Upper lobe of left lung (tissue), 6 donors: ENCODE measurements around the gene PARVA. TPM values are rescaled to one million over a fixed set of nuclear protein-coding genes. Genes with fewer than 3 reads are reported as not detected.
A peak's percentile ranks its signal among the peaks of the same experiment; 100 is the strongest.

Experiments used
- ATAC-seq, 2 donors: fragments of 200-7000 bp; cut with Tn5 transposase; one replicate each; pipeline ENCODE4 v1.9.1; 2022; ENCODE audit warnings: mild to moderate bottlenecking in 2 of 2, moderate library complexity in 2 of 2; ENCODE audit not compliant: low FRiP score in 2 of 2
- DNase-seq, 2 donors: peaks; one replicate each; pipeline ENCODE4 v3.0.0-alpha.2; 2019 to 2020
- H3K27ac ChIP-seq, 4 donors: fragments of 200-600 bp; sonication (generic); one replicate each; pipeline ENCODE4 v1.5.1; 2016 to 2019
- H3K27me3 ChIP-seq, 4 donors: fragments of 200-600 bp; sonication (generic); one replicate each; pipeline ENCODE4 v1.5.1; 2017 to 2019
- H3K36me3 ChIP-seq, 4 donors: fragments of 200-600 bp; sonication (generic); one replicate each; pipeline ENCODE4 v1.5.1; 2016 to 2019
- H3K4me1 ChIP-seq, 4 donors: fragments of 200-600 bp; sonication (generic); one replicate each; pipeline ENCODE4 v1.5.1; 2018 to 2019
- H3K4me3 ChIP-seq, 4 donors: fragments of 200-600 bp; sonication (generic); one replicate each; pipeline ENCODE4 v1.5.1; 2017 to 2019; ENCODE audit warnings: mild to moderate bottlenecking in 2 of 4, moderate library complexity in 1 of 4
- H3K9me3 ChIP-seq, 4 donors: fragments of 200-600 bp; sonication (generic); one replicate each; pipeline ENCODE4 v1.5.1; 2018 to 2019
- CTCF ChIP-seq, 6 experiments: fragments of 450-650 bp in 4 of 6; fragments of 200-600 bp in 2 of 6; sonication (generic) in 2 of 6; IDR thresholded peaks; one replicate each; pipeline ENCODE4 v1.5.1; 2016 to 2019; ENCODE audit warnings: antibody characterized with exemption in 6 of 6
- EP300 ChIP-seq, 4 donors: sonication (generic); formaldehyde crosslinking; IDR thresholded peaks; one replicate each; pipeline ENCODE4 v1.5.1; 2017; ENCODE audit warnings: antibody characterized with exemption in 4 of 4, control low read depth in 2 of 4
- POLR2A ChIP-seq, 4 donors: fragments of 450-650 bp; IDR thresholded peaks; one replicate each; pipeline ENCODE4 v1.5.1; 2016 to 2017; ENCODE audit warnings: antibody characterized with exemption in 4 of 4, mild to moderate bottlenecking in 2 of 4
- POLR2AphosphoS5 ChIP-seq, 2 donors: sonication (generic); formaldehyde crosslinking; IDR thresholded peaks; one replicate each; pipeline ENCODE4 v1.5.1; 2017; ENCODE audit warnings: antibody characterized with exemption in 2 of 2
- WGBS, 2 donors: methylation state at CpG; one replicate each; pipeline ENCODE4 v1.1.5; 2017 to 2018; 5-methylcytosine and 5-hydroxymethylcytosine counted together
- total RNA-seq, 6 donors: library from RNA; depleted of rRNA in 4 of 6; stranded (reverse); fragments of >200 nt in 4 of 6; gene quantifications; one replicate each; pipeline versions ENCODE4 v1.1.0 to v1.2.1, GENCODE V29; 2016 to 2021
- donor health status: DM: no; HTN: no; CAD: no; lungs with moderate emphysema.
- donor health status: DM: no; HTN: yes; CAD: no; lungs with severe emphysema.

PARVA gene
- total RNA-seq, 6 donors from 2014 or later: 36.7 to 73.5 (median 58.0) TPM

- no peaks in the 10 kb centered on the region for H3K36me3 ChIP-seq
- H3K27me3 ChIP-seq: no peaks in the 10 kb centered on the region
- DNase-seq (no peak), ATAC-seq (peak in 1 of 2 donors; percentile 20)
- no peak for TF ChIP-seq EP300 (IDR thresholded peaks at IDR 0.05)
- TF ChIP-seq POLR2AphosphoS5 (IDR thresholded peaks at IDR 0.05): no peak
- no peak for TF ChIP-seq CTCF (IDR thresholded peaks at IDR 0.05)
- no peak for TF ChIP-seq POLR2A (IDR thresholded peaks at IDR 0.05)
- H3K4me1 ChIP-seq: peaks cover 7 to 17% (median 13%) of the 10 kb centered on the region in 4 donors
- H3K27ac ChIP-seq: peak overlapping the region in 3 of 4 donors; percentile 5 to 41 (median 20)
- no peak overlapping the region for H3K4me3 ChIP-seq
- H3K9me3 ChIP-seq: no peaks in the 10 kb centered on the region
Observed at GRCh38 chr11:12390687-12391110, 13.3 kb downstream of the PARVA start.

- ATAC-seq (no peak), DNase-seq (no peak)
- 83 to 96% methylated on average over 1 of the region's 1 CpG for WGBS, 2 donors
- Histone ChIP-seq H3K36me3 (no peaks in the 10 kb centered on the region), H3K9me3 (no peaks in the 10 kb centered on the region), H3K4me1 (peaks cover 10 to 24% (median 17%) of the 10 kb centered on the region in 4 donors), H3K4me3 (no peak overlapping the region), H3K27ac (no peak overlapping the region), H3K27me3 (no peaks in the 10 kb centered on the region)
- no peak for TF ChIP-seq CTCF (IDR thresholded peaks at IDR 0.05)
- no peak for TF ChIP-seq POLR2AphosphoS5 (IDR thresholded peaks at IDR 0.05)
- no peak for TF ChIP-seq EP300 (IDR thresholded peaks at IDR 0.05)
- TF ChIP-seq POLR2A (IDR thresholded peaks at IDR 0.05): no peak
Observed at GRCh38 chr11:12392672-12393071, 15.3 kb downstream of the PARVA start.

GRCh38 chr11:12393691-12394090, 16.3 kb downstream of the PARVA start:
- Histone ChIP-seq H3K36me3 (no peaks in the 10 kb centered on the region), H3K4me1 (peaks cover 14 to 28% (median 19%) of the 10 kb centered on the region in 4 donors), H3K27ac (no peak overlapping the region), H3K9me3 (no peaks in the 10 kb centered on the region), H3K27me3 (no peaks in the 10 kb centered on the region), H3K4me3 (no peak overlapping the region)
- DNase-seq: no peak
- TF ChIP-seq EP300 (IDR thresholded peaks at IDR 0.05): no peak
- TF ChIP-seq POLR2AphosphoS5 (IDR thresholded peaks at IDR 0.05): no peak
- TF ChIP-seq CTCF (IDR thresholded peaks at IDR 0.05): no peak
- no peak for TF ChIP-seq POLR2A (IDR thresholded peaks at IDR 0.05)
- ATAC-seq: no peak
- WGBS, 2 donors: 92 to 94% methylated on average over 1 of the region's 1 CpG

GRCh38 chr11:12394601-12395000, 17.2 kb downstream of the PARVA start:
- no peak overlapping the region for H3K4me3 ChIP-seq
- ATAC-seq: no peak
- no peak for DNase-seq
- H3K27ac ChIP-seq: no peak overlapping the region
- H3K4me1 ChIP-seq: peaks cover 12 to 29% (median 19%) of the 10 kb centered on the region in 4 donors
- H3K27me3 ChIP-seq: no peaks in the 10 kb centered on the region
- H3K9me3 ChIP-seq: no peaks in the 10 kb centered on the region
- H3K36me3 ChIP-seq: no peaks in the 10 kb centered on the region
- WGBS, 2 donors: 87 to 88% methylated on average over 6 of the region's 6 CpGs
- TF ChIP-seq POLR2AphosphoS5 (IDR thresholded peaks at IDR 0.05) (no peak), CTCF (IDR thresholded peaks at IDR 0.05) (no peak), EP300 (IDR thresholded peaks at IDR 0.05) (no peak), POLR2A (IDR thresholded peaks at IDR 0.05) (no peak)

- ATAC-seq (no peak), DNase-seq (no peak)
- TF ChIP-seq POLR2A (IDR thresholded peaks at IDR 0.05): no peak
- TF ChIP-seq POLR2AphosphoS5 (IDR thresholded peaks at IDR 0.05): no peak
- TF ChIP-seq CTCF (IDR thresholded peaks at IDR 0.05): no peak
- TF ChIP-seq EP300 (IDR thresholded peaks at IDR 0.05): no peak
- 96% methylated on average over 9 of the region's 9 CpGs for WGBS, 2 donors
- H3K4me3 ChIP-seq: no peak overlapping the region
- H3K9me3 ChIP-seq: no peaks in the 10 kb centered on the region
- no peak overlapping the region for H3K27ac ChIP-seq
- no peaks in the 10 kb centered on the region for H3K36me3 ChIP-seq
- H3K27me3 ChIP-seq: no peaks in the 10 kb centered on the region
- H3K4me1 ChIP-seq: peaks cover 6 to 23% (median 13%) of the 10 kb centered on the region in 4 donors
Observed at GRCh38 chr11:12395333-12395732, 18.0 kb downstream of the PARVA start.
